Lower leg skin (tissue), 3 donors: Measurements from ENCODE around the gene MAU2.

Experiments used
- CTCF ChIP-seq, 3 donors: fragments of 450-650 bp; IDR thresholded peaks; one replicate each; pipeline ENCODE4 v1.5.1; 2016; ENCODE audit warnings: antibody characterized with exemption in 3 of 3, mild to moderate bottlenecking in 3 of 3, moderate library complexity in 2 of 3
- POLR2A ChIP-seq, 2 donors: fragments of 450-650 bp; IDR thresholded peaks; one replicate each; pipeline ENCODE4 v1.6.1; 2016 to 2017; ENCODE audit warnings: antibody characterized with exemption in 2 of 2, mild to moderate bottlenecking in 1 of 2, moderate library complexity in 1 of 2

- TF ChIP-seq CTCF (IDR thresholded peaks at IDR 0.05) (no peak), POLR2A (IDR thresholded peaks at IDR 0.05) (no peak)
Measured at GRCh38 chr19:19407633-19407930, 87.0 kb downstream of the MAU2 start.
